Osteocyte (in vitro differentiated cells): ENCODE data around the gene MMP17. TPM values are rescaled to one million over a fixed set of nuclear protein-coding genes. Genes with fewer than 3 reads are reported as not detected.

Source experiments
- DNase-seq: peaks from one replicate; pipeline ENCODE4 v3.0.0; 2021; ENCODE audit warnings: mixed read lengths; ENCODE audit not compliant: unreplicated experiment; ENCODE audit errors: extremely low spot score
- H3K27ac Mint-ChIP-seq: one replicate; pipeline ENCODE4 v1.8.0; 2021; ENCODE audit warnings: mild to moderate bottlenecking, mixed read lengths; ENCODE audit not compliant: unreplicated experiment
- H3K27me3 Mint-ChIP-seq: one replicate; pipeline ENCODE4 v1.8.0; 2021; ENCODE audit warnings: mixed read lengths; ENCODE audit not compliant: unreplicated experiment
- H3K36me3 Mint-ChIP-seq: one replicate; pipeline ENCODE4 v1.8.0; 2021; ENCODE audit warnings: mixed read lengths; ENCODE audit not compliant: unreplicated experiment
- H3K4me1 Mint-ChIP-seq: one replicate; pipeline ENCODE4 v1.8.0; 2021; ENCODE audit warnings: mixed read lengths; ENCODE audit not compliant: unreplicated experiment
- H3K4me3 Mint-ChIP-seq: one replicate; pipeline ENCODE4 v1.8.0; 2021; ENCODE audit warnings: mild to moderate bottlenecking, moderate library complexity, mixed read lengths; ENCODE audit not compliant: unreplicated experiment
- H3K9me3 Mint-ChIP-seq: one replicate; pipeline ENCODE4 v1.8.0; 2021; ENCODE audit warnings: mixed read lengths; ENCODE audit not compliant: unreplicated experiment
- CTCF ChIP-seq: fragments of 200-600 bp; sonication (generic); IDR thresholded peaks from 2 replicates; pipeline ENCODE4 v1.5.0; 2021; ENCODE audit warnings: antibody characterized with exemption, mild to moderate bottlenecking, moderate library complexity
- total RNA-seq: library from RNA; stranded (reverse); gene quantifications from 2 replicates; pipeline ENCODE4 v1.2.1, GENCODE V29; 2021

Gene MMP17
- total RNA-seq, 1 donor from 2014 or later = 1.7 TPM

DNA sequence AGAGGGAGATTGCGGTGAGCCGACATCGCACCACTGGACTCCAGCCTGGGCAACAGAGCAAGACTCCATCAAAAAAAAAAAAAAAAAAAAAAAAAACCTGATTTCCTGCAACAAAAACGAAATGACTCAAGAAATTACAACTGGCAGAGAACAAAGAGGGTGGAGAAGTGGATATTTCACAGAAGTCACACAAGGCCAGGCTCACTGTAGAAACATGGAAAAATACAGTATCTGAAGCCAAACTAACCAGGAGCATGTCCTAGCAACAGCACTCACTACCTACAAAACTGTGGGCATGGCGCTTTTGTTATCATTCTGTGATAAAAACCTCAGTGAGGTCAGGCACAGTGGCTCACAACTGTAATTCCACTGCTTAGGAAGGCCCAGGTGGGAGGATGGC is 11.7 kb upstream of the MMP17 start:
- Mint-ChIP-seq H3K27me3 (peaks cover 9% of the 10 kb centered on the region), H3K4me1 (no peaks in the 10 kb centered on the region), H3K4me3 (no peak overlapping the region), H3K36me3 (peaks cover 4% of the 10 kb centered on the region), H3K9me3 (peaks cover 5% of the 10 kb centered on the region), H3K27ac (no peak overlapping the region)
- DNase-seq = no peak
- TF ChIP-seq CTCF = no peak

- H3K4me3 Mint-ChIP-seq = no peak overlapping the region
- peaks cover 9% of the 10 kb centered on the region for H3K27me3 Mint-ChIP-seq
- peaks cover 5% of the 10 kb centered on the region for H3K9me3 Mint-ChIP-seq
- H3K4me1 Mint-ChIP-seq = no peaks in the 10 kb centered on the region
- no peak for TF ChIP-seq CTCF
- peaks cover 4% of the 10 kb centered on the region for H3K36me3 Mint-ChIP-seq
- no peak for DNase-seq
- no peak overlapping the region for H3K27ac Mint-ChIP-seq
Observed at GRCh38 chr12:131817241-131817640, 11.0 kb upstream of the MMP17 start.

- peaks cover 9% of the 10 kb centered on the region for H3K27me3 Mint-ChIP-seq
- no peak overlapping the region for H3K27ac Mint-ChIP-seq
- H3K4me3 Mint-ChIP-seq = no peak overlapping the region
- no peaks in the 10 kb centered on the region for H3K36me3 Mint-ChIP-seq
- no peaks in the 10 kb centered on the region for H3K4me1 Mint-ChIP-seq
- no peak for DNase-seq
- H3K9me3 Mint-ChIP-seq = no peaks in the 10 kb centered on the region
- TF ChIP-seq CTCF = no peak
Observed at GRCh38 chr12:131818821-131819585, 9.2 kb upstream of the MMP17 start.

- Mint-ChIP-seq H3K4me1 (peaks cover 4% of the 10 kb centered on the region), H3K4me3 (no peak overlapping the region), H3K27ac (no peak overlapping the region), H3K9me3 (no peaks in the 10 kb centered on the region), H3K27me3 (peaks cover 20% of the 10 kb centered on the region), H3K36me3 (no peaks in the 10 kb centered on the region)
- no peak for TF ChIP-seq CTCF
- DNase-seq = no peak
Observed at GRCh38 chr12:131824450-131824849, 3.7 kb upstream of the MMP17 start.

DNA sequence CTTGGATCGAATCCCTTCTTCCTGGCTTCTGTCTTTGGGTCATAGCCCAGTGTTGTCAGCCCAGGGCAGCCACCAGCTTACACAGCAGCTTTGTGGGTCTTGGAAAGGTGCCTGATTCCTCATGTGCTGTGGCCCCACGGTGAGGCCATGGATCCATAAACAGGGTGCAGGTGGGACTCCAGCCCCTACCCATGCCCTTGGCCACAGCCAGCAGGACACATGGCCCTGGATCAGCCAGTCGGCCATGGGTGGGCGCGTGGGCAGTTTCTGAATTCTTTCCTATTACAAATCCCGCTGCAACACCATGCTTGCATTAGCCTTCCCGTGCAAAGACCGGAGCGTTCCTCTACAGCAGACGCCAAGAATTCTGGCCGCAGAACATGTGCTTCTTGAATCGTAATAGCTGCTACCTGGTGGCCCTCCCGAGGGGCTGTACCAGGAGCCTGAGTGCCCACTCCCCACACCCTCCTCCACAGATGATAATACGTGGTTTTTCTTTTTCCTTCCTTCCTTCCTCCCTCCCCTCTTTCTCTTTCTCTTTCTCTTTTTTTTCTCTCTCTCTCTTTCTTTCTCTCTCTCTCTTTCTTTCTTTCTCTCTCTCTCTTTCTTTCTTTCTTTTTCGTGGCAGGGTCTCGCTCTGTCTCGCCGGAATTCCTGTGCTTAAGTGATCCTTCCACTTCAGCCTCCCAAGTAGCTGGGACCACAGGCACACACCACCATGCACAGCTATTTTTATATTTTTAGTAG is 2.9 kb upstream of the MMP17 start:
- H3K36me3 Mint-ChIP-seq = no peaks in the 10 kb centered on the region
- H3K4me1 Mint-ChIP-seq = peaks cover 5% of the 10 kb centered on the region
- no peak for DNase-seq
- peaks cover 21% of the 10 kb centered on the region for H3K27me3 Mint-ChIP-seq
- no peak overlapping the region for H3K4me3 Mint-ChIP-seq
- no peak overlapping the region for H3K27ac Mint-ChIP-seq
- TF ChIP-seq CTCF = no peak
- no peaks in the 10 kb centered on the region for H3K9me3 Mint-ChIP-seq
